Chondrocyte (in vitro differentiated cells): ENCODE measurements around the gene TFF1. TPM values are rescaled to one million over a fixed set of nuclear protein-coding genes. Genes with fewer than 3 reads are reported as not detected.
A peak's percentile ranks its signal among the peaks of the same experiment; 100 is the strongest.

Source experiments
- DNase-seq: peaks from one replicate; pipeline ENCODE4 v3.0.0; 2021; ENCODE audit warnings: mixed read lengths, low spot score
- H3K27ac Mint-ChIP-seq: one replicate; pipeline ENCODE4 v1.8.0; 2021; ENCODE audit warnings: mild to moderate bottlenecking, moderate library complexity, mixed read lengths; ENCODE audit not compliant: unreplicated experiment
- H3K27me3 Mint-ChIP-seq: 2 replicates; pipeline ENCODE4 v1.8.0; 2021; ENCODE audit warnings: low read depth, mixed read lengths
- H3K36me3 Mint-ChIP-seq: 2 replicates; pipeline ENCODE4 v1.8.0; 2021; ENCODE audit warnings: low read depth, mixed read lengths
- H3K4me1 Mint-ChIP-seq: 2 replicates; pipeline ENCODE4 v1.8.0; 2021; ENCODE audit warnings: low read depth, mild to moderate bottlenecking, mixed read lengths
- H3K4me3 Mint-ChIP-seq: one replicate; pipeline ENCODE4 v1.8.0; 2021; ENCODE audit warnings: mild to moderate bottlenecking, moderate library complexity, mixed read lengths; ENCODE audit not compliant: unreplicated experiment
- H3K9me3 Mint-ChIP-seq: 2 replicates; pipeline ENCODE4 v1.8.0; 2021; ENCODE audit warnings: low read depth, mixed read lengths
- CTCF ChIP-seq: fragments of 200-600 bp; sonication (generic); IDR thresholded peaks from 2 replicates; pipeline ENCODE4 v1.5.0; 2021; ENCODE audit warnings: antibody characterized with exemption, mild to moderate bottlenecking, moderate library complexity
- long read RNA-seq: library from polyadenylated mRNA; stranded (forward); transcript quantifications from one replicate; pipeline ENCODE4 v2.0.0, GENCODE V29; 2021
- total RNA-seq: library from RNA; stranded (reverse); gene quantifications from 3 replicates; pipeline ENCODE4 v1.2.1, GENCODE V29; 2021

TFF1 gene
- not detected in 3 replicates for total RNA-seq
- long read RNA-seq: 0 reads

- H3K27me3 Mint-ChIP-seq: peaks cover 31% of the 10 kb centered on the region
- no peak within 1 kb of the TSS for H3K4me3 Mint-ChIP-seq
- H3K27ac Mint-ChIP-seq: no peak within 1 kb of the TSS
- no peaks in the 10 kb centered on the region for H3K36me3 Mint-ChIP-seq
- no peak for DNase-seq
- TF ChIP-seq CTCF: no peak
- no peaks in the 10 kb centered on the region for H3K9me3 Mint-ChIP-seq
- no peaks in the 10 kb centered on the region for H3K4me1 Mint-ChIP-seq
Observed at GRCh38 chr21:42366292-42367010, at the start of gene TFF1. TSS of gene TFF1 (minus strand) at chr21:42366535. CDS start at chr21:42366495, 40 bp downstream.

- no peaks in the 10 kb centered on the region for H3K36me3 Mint-ChIP-seq
- no peak for DNase-seq
- TF ChIP-seq CTCF: no peak
- H3K4me3 Mint-ChIP-seq: no peak overlapping the region
- peaks cover 7% of the 10 kb centered on the region for H3K9me3 Mint-ChIP-seq
- H3K27ac Mint-ChIP-seq: peak overlapping the region; percentile 2
- peaks cover 6% of the 10 kb centered on the region for H3K27me3 Mint-ChIP-seq
- H3K4me1 Mint-ChIP-seq: peaks cover 8% of the 10 kb centered on the region
Observed at GRCh38 chr21:42414928-42415769, 48.8 kb upstream of the TFF1 start.

- no peak overlapping the region for H3K27ac Mint-ChIP-seq
- TF ChIP-seq CTCF: no peak
- peaks cover 8% of the 10 kb centered on the region for H3K4me1 Mint-ChIP-seq
- H3K27me3 Mint-ChIP-seq: peaks cover 6% of the 10 kb centered on the region
- DNase-seq: no peak
- H3K9me3 Mint-ChIP-seq: peaks cover 3% of the 10 kb centered on the region
- no peak overlapping the region for H3K4me3 Mint-ChIP-seq
- H3K36me3 Mint-ChIP-seq: no peaks in the 10 kb centered on the region
Observed at GRCh38 chr21:42414553-42414927, 48.2 kb upstream of the TFF1 start.

GRCh38 chr21:42414066-42414465 is 47.7 kb upstream of the TFF1 start:
- no peak overlapping the region for H3K4me3 Mint-ChIP-seq
- no peak for TF ChIP-seq CTCF
- H3K27me3 Mint-ChIP-seq: peaks cover 3% of the 10 kb centered on the region
- H3K27ac Mint-ChIP-seq: no peak overlapping the region
- DNase-seq: no peak
- no peaks in the 10 kb centered on the region for H3K36me3 Mint-ChIP-seq
- peaks cover 8% of the 10 kb centered on the region for H3K4me1 Mint-ChIP-seq
- H3K9me3 Mint-ChIP-seq: no peaks in the 10 kb centered on the region

- no peak for TF ChIP-seq CTCF
- no peak overlapping the region for H3K4me3 Mint-ChIP-seq
- H3K27me3 Mint-ChIP-seq: peaks cover 3% of the 10 kb centered on the region
- peaks cover 8% of the 10 kb centered on the region for H3K4me1 Mint-ChIP-seq
- DNase-seq: no peak
- H3K36me3 Mint-ChIP-seq: no peaks in the 10 kb centered on the region
- no peaks in the 10 kb centered on the region for H3K9me3 Mint-ChIP-seq
- H3K27ac Mint-ChIP-seq: no peak overlapping the region
Observed at GRCh38 chr21:42413500-42413899, 47.2 kb upstream of the TFF1 start.
